ENCODE measurements around the gene DNA2.

DNA sequence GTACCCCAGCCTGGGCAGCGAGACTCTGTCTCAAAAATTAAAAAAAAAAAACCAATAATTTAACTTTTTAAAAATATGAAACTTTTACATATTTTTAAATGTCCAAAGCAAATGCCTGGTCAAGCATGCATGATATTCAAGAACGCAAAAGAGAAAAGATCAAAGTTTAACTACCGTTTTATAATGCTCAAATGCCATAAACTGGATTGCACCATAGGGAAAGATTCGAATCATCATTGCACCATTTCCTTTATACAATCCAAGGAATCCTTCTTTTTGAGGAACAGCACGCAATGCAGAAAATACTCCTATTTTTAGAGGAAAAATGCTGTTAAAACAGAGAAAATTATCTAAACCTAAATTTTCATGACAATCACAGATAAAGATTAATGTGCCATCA lies 34.6 kb upstream of the DNA2 start:
- TF ChIP-seq EGR1 (IDR thresholded peaks at IDR 0.05; ENCODE audit: low read depth) (no peak), ELF1 (IDR thresholded peaks at IDR 0.05; ENCODE audit: borderline replicate concordance, low read depth) (no peak), ZNF274 (IDR thresholded peaks at IDR 0.05; ENCODE audit: low read depth, low read length) (no peak)
- TF ChIP-seq, protein P1, sequence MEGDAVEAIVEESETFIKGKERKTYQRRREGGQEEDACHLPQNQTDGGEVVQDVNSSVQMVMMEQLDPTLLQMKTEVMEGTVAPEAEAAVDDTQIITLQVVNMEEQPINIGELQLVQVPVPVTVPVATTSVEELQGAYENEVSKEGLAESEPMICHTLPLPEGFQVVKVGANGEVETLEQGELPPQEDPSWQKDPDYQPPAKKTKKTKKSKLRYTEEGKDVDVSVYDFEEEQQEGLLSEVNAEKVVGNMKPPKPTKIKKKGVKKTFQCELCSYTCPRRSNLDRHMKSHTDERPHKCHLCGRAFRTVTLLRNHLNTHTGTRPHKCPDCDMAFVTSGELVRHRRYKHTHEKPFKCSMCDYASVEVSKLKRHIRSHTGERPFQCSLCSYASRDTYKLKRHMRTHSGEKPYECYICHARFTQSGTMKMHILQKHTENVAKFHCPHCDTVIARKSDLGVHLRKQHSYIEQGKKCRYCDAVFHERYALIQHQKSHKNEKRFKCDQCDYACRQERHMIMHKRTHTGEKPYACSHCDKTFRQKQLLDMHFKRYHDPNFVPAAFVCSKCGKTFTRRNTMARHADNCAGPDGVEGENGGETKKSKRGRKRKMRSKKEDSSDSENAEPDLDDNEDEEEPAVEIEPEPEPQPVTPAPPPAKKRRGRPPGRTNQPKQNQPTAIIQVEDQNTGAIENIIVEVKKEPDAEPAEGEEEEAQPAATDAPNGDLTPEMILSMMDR (IDR thresholded peaks at IDR 0.05 in 2 of 3, conservative IDR thresholded peaks at IDR 0.05 in 1 of 3; ENCODE audit: borderline replicate concordance in 1 of 3, insufficient read depth in 1 of 3, low read depth in 2 of 3, low read length in 2 of 3): no peak

All from HCT116 (cell line).